GM21447 (cell line): ENCODE results near the gene TUBA8.
"Not testable (repeated sequence)": the region's sequence is repeated elsewhere in the genome, so short reads cannot be mapped to it uniquely, and the experiment has no call there.

Source experiments
- ATAC-seq: cut with Tn5 transposase; IDR thresholded peaks from one replicate; pipeline ENCODE4 v1.9.1; 2021; ENCODE audit not compliant: unreplicated experiment

The TUBA8 gene

DNA sequence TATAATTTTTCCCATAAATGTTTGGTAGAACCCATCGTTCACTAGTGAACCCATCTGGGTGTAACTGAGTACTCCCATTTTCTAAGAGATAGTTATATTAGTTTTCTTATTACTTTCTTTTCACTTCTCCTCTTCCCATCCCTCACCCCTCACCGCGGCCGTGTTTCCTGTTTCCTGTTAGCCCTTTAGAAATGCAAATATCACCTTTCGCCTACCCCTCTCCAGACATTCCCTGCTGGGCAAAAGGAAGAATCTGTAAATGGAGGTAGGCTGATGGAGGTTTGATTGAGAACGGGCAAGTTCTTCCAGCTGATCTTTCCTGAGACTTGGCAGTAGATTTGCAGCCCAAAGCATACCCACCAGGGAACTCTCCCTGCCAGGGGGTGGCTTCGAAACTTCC is 54.7 kb downstream of the TUBA8 start:
- not testable (repeated sequence) for ATAC-seq

GRCh38 chr22:18170284-18170683 is 59.7 kb downstream of the TUBA8 start:
- ATAC-seq: not testable (repeated sequence)

GRCh38 chr22:18172203-18172602 is 61.6 kb downstream of the TUBA8 start:
- ATAC-seq: not testable (repeated sequence)

- not testable (repeated sequence) for ATAC-seq
Measured at GRCh38 chr22:18172776-18173175, 62.2 kb downstream of the TUBA8 start.

DNA sequence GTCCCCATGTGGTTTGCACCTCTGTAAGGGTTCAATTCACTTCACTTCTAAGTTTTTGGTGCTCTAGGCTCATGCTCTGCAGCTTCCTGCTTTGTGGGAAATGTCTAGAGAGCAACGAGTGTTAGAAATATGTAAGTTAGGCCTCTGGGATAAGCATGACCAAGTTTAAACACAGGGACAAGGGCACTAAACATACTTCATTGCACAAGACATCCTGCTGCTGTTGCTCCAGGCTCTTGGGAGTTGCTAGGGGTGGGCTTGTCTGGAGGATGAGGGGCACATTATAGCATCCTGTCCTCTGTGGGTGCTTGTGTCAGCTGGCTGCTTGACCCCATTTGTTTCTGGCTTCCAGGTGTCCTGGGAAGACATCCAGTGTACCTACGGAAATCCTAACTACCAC is 62.8 kb downstream of the TUBA8 start:
- not testable (repeated sequence) for ATAC-seq
